Activated CD4-positive, alpha-beta T cell treated with anti-CD3 and anti-CD28 coated beads, Interleukin-2, Interleukin-4, amounts not matched to agents 100 ng/mL and 50 ng/mL, durations not matched to agents 16 hours and 8 hours (primary cell): ENCODE data around the gene PTPRU.

Experiments used
- DNase-seq: peaks from one replicate; pipeline ENCODE4 v3.0.0-alpha.2; 2020; ENCODE audit warnings: low spot score

Gene PTPRU

DNA sequence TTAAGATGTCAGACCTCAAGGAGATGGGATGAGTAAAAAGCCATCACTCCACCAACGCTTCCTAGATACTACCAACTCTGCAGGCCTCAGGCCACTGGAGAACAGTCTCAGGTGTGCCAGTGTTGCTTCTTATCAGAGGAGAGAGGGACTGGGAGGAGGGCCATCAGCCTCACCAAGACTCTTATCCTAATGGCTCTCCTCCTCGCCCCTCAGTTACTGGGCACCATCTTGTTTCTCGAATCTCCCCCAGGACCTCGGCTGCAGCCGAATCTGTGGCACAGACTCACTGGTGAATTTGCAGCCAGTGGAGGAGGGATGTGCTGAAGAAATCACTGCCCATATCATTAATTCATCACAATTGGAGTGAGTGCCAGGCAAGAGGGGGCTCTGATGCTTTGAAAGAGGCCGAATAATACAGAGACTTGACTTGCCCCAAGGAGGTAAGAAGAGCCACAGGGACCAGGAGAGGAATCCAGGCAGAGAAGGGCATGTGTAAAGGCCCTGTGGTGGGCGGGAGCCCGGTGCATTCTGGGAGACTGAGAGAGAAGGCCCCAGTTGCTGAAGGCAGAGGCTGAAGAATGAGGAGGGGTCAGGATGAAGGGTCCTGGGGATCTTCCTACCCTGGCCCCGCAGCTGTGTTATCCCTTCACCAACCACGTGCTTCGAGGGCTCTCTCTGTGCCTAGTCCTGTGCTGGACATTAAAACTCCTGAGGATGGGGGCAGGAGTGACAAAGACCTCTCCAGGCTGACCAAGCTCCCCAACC is 129.8 kb downstream of the PTPRU start:
- no peak for DNase-seq

- DNase-seq, result no peak
Observed at GRCh38 chr1:29368936-29369932, 132.9 kb downstream of the PTPRU start.

DNA sequence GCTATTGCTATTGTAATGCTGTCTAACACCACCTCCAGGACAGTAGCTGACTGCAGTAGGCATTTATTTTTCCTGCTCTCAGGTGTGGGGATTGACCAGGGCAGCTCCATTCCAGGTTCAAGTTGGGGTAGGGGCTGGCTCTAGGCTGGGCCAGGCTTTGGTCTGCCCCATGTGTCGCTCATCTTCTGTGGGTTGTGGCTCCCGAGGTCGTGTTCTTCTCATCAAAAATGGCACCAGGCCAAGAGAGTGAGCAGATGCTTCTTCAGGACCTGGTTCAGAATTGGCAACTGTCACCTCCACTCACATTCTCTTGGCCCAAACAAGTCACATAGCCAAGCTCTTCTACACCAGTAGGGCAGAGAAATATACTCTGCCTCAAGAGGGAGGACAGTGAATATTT is 133.7 kb downstream of the PTPRU start:
- DNase-seq, result no peak

DNA sequence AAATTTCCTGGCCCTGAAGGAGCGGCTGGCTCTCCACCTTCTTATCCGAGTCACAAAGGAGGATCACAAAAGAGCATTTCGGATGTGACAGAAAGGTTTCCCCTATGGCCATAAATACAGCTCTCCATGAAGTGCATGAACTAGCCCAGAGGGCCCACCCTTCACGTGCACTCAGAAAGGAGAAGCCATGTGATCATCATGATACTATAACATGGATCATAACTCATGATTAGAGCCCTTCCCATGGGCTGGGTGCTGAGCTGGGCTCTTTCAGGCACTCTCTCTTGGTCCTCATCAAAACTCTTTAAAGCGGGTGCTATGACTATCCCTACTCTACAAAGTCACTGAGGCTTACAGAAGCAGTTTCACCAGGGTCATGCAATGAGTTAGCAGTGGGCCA is 135.0 kb downstream of the PTPRU start:
- DNase-seq, result no peak

DNA sequence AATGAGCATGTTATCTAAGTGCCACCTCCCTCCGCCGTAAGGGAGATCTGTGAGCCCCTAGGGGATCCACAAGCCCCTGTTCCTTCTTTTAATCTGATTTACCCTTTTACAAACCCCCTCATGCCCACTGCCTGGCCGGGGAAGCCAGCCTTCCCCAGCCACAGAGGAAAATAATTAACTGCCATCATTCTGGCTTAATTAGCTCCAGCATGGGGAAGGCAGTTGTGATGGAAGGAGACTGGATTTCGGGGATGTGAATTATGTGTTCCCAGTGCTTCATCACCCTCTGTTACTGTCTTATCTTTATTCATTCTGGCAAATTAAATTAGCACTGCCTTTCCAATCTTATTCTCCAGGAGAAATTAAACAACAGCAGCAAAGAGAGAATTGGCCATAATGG is 135.8 kb downstream of the PTPRU start:
- DNase-seq, result no peak
